H9 (cell line): ENCODE measurements around the gene MRPL21. TPM values are rescaled to one million over a fixed set of nuclear protein-coding genes. Genes with fewer than 3 reads are reported as not detected.

ENCODE experiments used
- DNase-seq: peaks from one replicate; pipeline ENCODE4 v3.0.0-alpha.2; 2017
- H2AFZ ChIP-seq: one replicate; pipeline ENCODE4 v1.6.1; 2013; ENCODE audit warnings: mild to moderate bottlenecking, low read length, control low read depth, moderate library complexity
- H2AK5ac ChIP-seq: 2 replicates; pipeline ENCODE4 v1.6.1; 2013; ENCODE audit warnings: low read length, control low read depth, mixed read lengths; ENCODE audit not compliant: insufficient read length
- H2BK120ac ChIP-seq: one replicate; pipeline ENCODE4 v1.6.1; 2013; ENCODE audit warnings: low read depth, mild to moderate bottlenecking, low read length, control low read depth, inconsistent platforms; ENCODE audit not compliant: poor library complexity, severe bottlenecking
- H2BK12ac ChIP-seq: 2 replicates; pipeline ENCODE4 v1.6.1; 2013; ENCODE audit warnings: low read length, control low read depth, mixed read lengths, low read depth; ENCODE audit not compliant: insufficient read length
- H2BK15ac ChIP-seq: 2 replicates; pipeline ENCODE4 v1.6.1; 2013; ENCODE audit warnings: low read depth, low read length, control low read depth
- H2BK20ac ChIP-seq: one replicate; pipeline ENCODE4 v1.6.1; 2013; ENCODE audit warnings: low read depth, mild to moderate bottlenecking, low read length, control low read depth, inconsistent platforms; ENCODE audit not compliant: poor library complexity, severe bottlenecking
- H2BK5ac ChIP-seq: 2 replicates; pipeline ENCODE4 v1.6.1; 2013; ENCODE audit warnings: low read length, control low read depth, mixed read lengths; ENCODE audit not compliant: insufficient read length
- H3K14ac ChIP-seq: 2 replicates; pipeline ENCODE4 v1.6.1; 2013; ENCODE audit warnings: low read length, control low read depth; ENCODE audit not compliant: insufficient read depth
- H3K18ac ChIP-seq: 2 replicates; pipeline ENCODE4 v1.6.1; 2013; ENCODE audit warnings: low read depth, mild to moderate bottlenecking, mixed read lengths, low read length, control low read depth; ENCODE audit not compliant: insufficient read length
- H3K23ac ChIP-seq: 2 replicates; pipeline ENCODE4 v1.6.1; 2013; ENCODE audit warnings: low read length, control low read depth, mixed read lengths, low read depth; ENCODE audit not compliant: insufficient read length
- H3K23me2 ChIP-seq: 2 replicates; pipeline ENCODE4 v1.6.1; 2013; ENCODE audit warnings: low read depth, mild to moderate bottlenecking, mixed read lengths, low read length, control low read depth; ENCODE audit not compliant: insufficient read length, poor library complexity, severe bottlenecking
- H3K27ac ChIP-seq: 2 replicates; pipeline ENCODE4 v1.5.1; 2013; ENCODE audit warnings: low read length, control low read depth, mixed read lengths, low read depth; ENCODE audit not compliant: insufficient read length
- H3K27me3 ChIP-seq: 2 replicates; pipeline ENCODE4 v1.6.1; 2013; ENCODE audit warnings: low read length, control low read depth, inconsistent platforms; ENCODE audit not compliant: insufficient read depth
- H3K4ac ChIP-seq: 2 replicates; pipeline ENCODE4 v1.6.1; 2013; ENCODE audit warnings: low read depth, mild to moderate bottlenecking, control low read depth, inconsistent platforms, low read length, moderate library complexity
- H3K4me1 ChIP-seq: 2 replicates; pipeline ENCODE4 v1.6.1; 2013; ENCODE audit warnings: low read length, control low read depth, inconsistent platforms; ENCODE audit not compliant: insufficient read depth
- H3K4me2 ChIP-seq: 2 replicates; pipeline ENCODE4 v1.6.1; 2013; ENCODE audit warnings: low read length, control low read depth, mixed read lengths; ENCODE audit not compliant: insufficient read length, insufficient read depth
- H3K56ac ChIP-seq: 2 replicates; pipeline ENCODE4 v1.6.1; 2013; ENCODE audit warnings: low read depth, mild to moderate bottlenecking, mixed read lengths, low read length, control low read depth; ENCODE audit not compliant: insufficient read length
- H3K79me1 ChIP-seq: 2 replicates; pipeline ENCODE4 v1.6.1; 2013; ENCODE audit warnings: low read depth, mild to moderate bottlenecking, moderate library complexity, low read length, control low read depth, inconsistent platforms; ENCODE audit not compliant: insufficient read depth, poor library complexity, severe bottlenecking
- H3K79me2 ChIP-seq: 2 replicates; pipeline ENCODE4 v1.6.1; 2013; ENCODE audit warnings: low read length, control low read depth, inconsistent platforms; ENCODE audit not compliant: insufficient read depth
- H3K9ac ChIP-seq: 2 replicates; pipeline ENCODE4 v1.6.1; 2013; ENCODE audit warnings: low read length, control low read depth, mixed read lengths; ENCODE audit not compliant: insufficient read length; ENCODE audit errors: extremely low read depth
- H3K9me3 ChIP-seq: one replicate; pipeline ENCODE4 v1.6.1; 2013; ENCODE audit warnings: low read depth, low read length, inconsistent platforms; ENCODE audit not compliant: control insufficient read depth
- H3T11ph ChIP-seq: one replicate; pipeline ENCODE4 v1.6.1; 2013; ENCODE audit warnings: mild to moderate bottlenecking, low read length, control low read depth, inconsistent platforms
- H4K20me1 ChIP-seq: one replicate; pipeline ENCODE4 v1.6.1; 2013; ENCODE audit not compliant: control insufficient read depth, insufficient read length, insufficient read depth
- H4K5ac ChIP-seq: 2 replicates; pipeline ENCODE4 v1.6.1; 2013; ENCODE audit warnings: low read depth, mild to moderate bottlenecking, mixed read lengths, low read length, control low read depth; ENCODE audit not compliant: insufficient read length
- H4K8ac ChIP-seq: replicated peaks from 2 replicates; pipeline ENCODE4 v1.6.1; 2013; ENCODE audit warnings: low read length, control low read depth, mixed read lengths, low read depth; ENCODE audit not compliant: insufficient read length
- H4K91ac ChIP-seq: 2 replicates; pipeline ENCODE4 v1.6.1; 2013; ENCODE audit warnings: low read depth, mild to moderate bottlenecking, moderate library complexity, mixed read lengths, low read length, control low read depth; ENCODE audit not compliant: insufficient read length
- H3K27ac Mint-ChIP-seq, 3 experiments: 2 replicates in 2 of 3; 3 replicates in 1 of 3; pipeline ENCODE4 v1.8.0; 2020 to 2021; ENCODE audit warnings: mixed read lengths in 3 of 3, mild to moderate bottlenecking in 1 of 3, moderate library complexity in 1 of 3
- H3K27me3 Mint-ChIP-seq: 2 replicates; pipeline ENCODE4 v1.8.0; 2021; ENCODE audit warnings: low read depth, mild to moderate bottlenecking, moderate library complexity, mixed read lengths
- H3K36me3 Mint-ChIP-seq, 3 experiments: 2 replicates in 2 of 3; 3 replicates in 1 of 3; pipeline ENCODE4 v1.8.0; 2020 to 2021; ENCODE audit warnings: low read depth in 3 of 3, mixed read lengths in 3 of 3; ENCODE audit not compliant: insufficient read depth in 1 of 3
- H3K4me1 Mint-ChIP-seq, 2 experiments: 2 replicates each; pipeline ENCODE4 v1.8.0; 2020; ENCODE audit warnings: mixed read lengths in 2 of 2
- H3K4me3 Mint-ChIP-seq, 2 experiments: 2 replicates in 1 of 2; 3 replicates in 1 of 2; pipeline ENCODE4 v1.8.0; 2020 to 2021; ENCODE audit warnings: mild to moderate bottlenecking in 2 of 2, mixed read lengths in 2 of 2, moderate library complexity in 1 of 2
- H3K9me3 Mint-ChIP-seq, 2 experiments: 2 replicates in 1 of 2; 3 replicates in 1 of 2; pipeline ENCODE4 v1.8.0; 2020; ENCODE audit warnings: mild to moderate bottlenecking in 2 of 2, mixed read lengths in 2 of 2, moderate library complexity in 1 of 2
- CTCF ChIP-seq: fragments of 200-600 bp; sonication (generic); conservative IDR thresholded peaks from 3 replicates; pipeline ENCODE4 v1.8.0; 2021; ENCODE audit warnings: antibody characterized with exemption, mild to moderate bottlenecking
- WGBS: extraction: QIAGEN DNeasy Blood & Tissue Kit; methylation state at CpG from one replicate; pipeline ENCODE4 v1.1.7; 2013; ENCODE audit warnings: missing lambda C conversion rate, low lambda C conversion rate, mixed read lengths; ENCODE audit not compliant: insufficient read length; ENCODE audit errors: extremely low coverage; 5-methylcytosine and 5-hydroxymethylcytosine counted together
- total RNA-seq: library from RNA; stranded (reverse); gene quantifications from 2 replicates; pipeline ENCODE4 v1.2.1, GENCODE V29; 2021

The MRPL21 gene
- total RNA-seq, 1 experiment from 2014 or later = 91.5 TPM

GRCh38 chr11:68932933-68933577, 29.4 kb upstream of the MRPL21 start:
- no peaks in the 10 kb centered on the region for H3K9me3 Mint-ChIP-seq
- Histone ChIP-seq H2BK120ac (no peak overlapping the region), H3T11ph (no peak overlapping the region), H3K4me2 (no peak overlapping the region), H3K79me2 (no peaks in the 10 kb centered on the region), H4K8ac (no peak overlapping the region), H3K79me1 (no peaks in the 10 kb centered on the region), H2BK15ac (no peak overlapping the region), H3K4me1 (no peaks in the 10 kb centered on the region), H3K9ac (no peak overlapping the region), H3K56ac (no peak overlapping the region), H3K27me3 (no peaks in the 10 kb centered on the region), H3K14ac (no peak overlapping the region), H4K5ac (no peak overlapping the region), H4K20me1 (no peaks in the 10 kb centered on the region), H3K23ac (no peak overlapping the region), H3K18ac (no peak overlapping the region), H2BK20ac (no peak overlapping the region), H2BK12ac (no peak overlapping the region), H3K9me3 (no peaks in the 10 kb centered on the region), H2AFZ (no peak overlapping the region), H2BK5ac (no peak overlapping the region), H3K27ac (no peak overlapping the region), H3K23me2 (no peaks in the 10 kb centered on the region), H3K4ac (no peak overlapping the region), H4K91ac (no peak overlapping the region), H2AK5ac (no peak overlapping the region)
- H3K36me3 Mint-ChIP-seq = peaks cover 15 to 55% (median 32%) of the 10 kb centered on the region in 3 experiments; a peak in 6 of 7 replicates
- no peaks in the 10 kb centered on the region for H3K4me1 Mint-ChIP-seq
- whole genome bisulfite sequencing = no CpG with 5 or more reads among the region's 24 CpGs
- DNase-seq = no peak
- TF ChIP-seq CTCF = no peak
- H3K27me3 Mint-ChIP-seq = no peaks in the 10 kb centered on the region
- H3K4me3 Mint-ChIP-seq = no peak overlapping the region
- H3K27ac Mint-ChIP-seq = 0 out of 7 replicates have a peak overlapping the region, but pooled peaks of 2 of the 3 experiments have one; percentile 28 to 73
